ENCODE data around the gene CAMTA1. TPM values are rescaled to one million over a fixed set of nuclear protein-coding genes. Genes with fewer than 3 reads are reported as not detected.

The CAMTA1 gene
- total and polyA plus RNA-seq, 2 experiments from 2014 or later: 89.0 to 145 TPM

DNA sequence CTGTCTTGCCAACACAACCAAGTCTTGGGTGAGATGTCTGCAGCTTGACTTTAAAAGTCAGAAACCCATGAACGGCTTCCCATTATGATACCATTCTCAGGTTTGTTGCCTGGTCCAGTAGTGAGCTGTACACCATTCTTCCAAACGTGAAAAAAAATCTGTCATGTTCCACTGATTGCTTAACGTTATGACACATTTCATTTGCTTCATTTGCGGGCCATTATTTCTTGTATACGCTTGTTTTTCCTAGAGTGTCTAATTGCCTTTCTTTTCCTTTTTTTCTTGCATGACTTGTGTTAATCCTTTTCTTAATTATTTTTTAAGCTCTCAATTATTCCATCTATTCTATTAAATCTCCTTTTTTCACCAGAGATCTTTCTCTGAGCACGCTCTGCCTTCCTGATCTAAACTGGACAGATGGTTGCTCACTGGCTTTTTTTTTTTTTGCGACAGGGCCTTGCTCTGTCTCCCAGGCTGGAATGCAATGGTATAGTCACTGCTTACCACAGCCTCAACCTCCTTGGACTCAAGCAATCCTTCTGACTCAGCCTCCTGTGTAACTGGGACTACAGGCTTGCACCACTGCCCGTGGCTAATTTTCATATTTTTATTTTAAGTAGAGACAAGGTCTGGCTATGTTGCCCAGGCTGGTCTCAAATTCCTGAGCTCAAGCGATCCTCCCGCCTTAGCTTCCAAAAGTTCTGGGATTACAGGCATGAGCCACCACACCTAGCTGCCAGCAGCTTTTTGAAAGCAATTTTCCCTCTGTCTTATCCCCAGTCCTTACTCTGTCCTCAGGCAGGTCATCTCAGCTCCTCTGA is 31.7 kb upstream of the CAMTA1 start:
- Histone ChIP-seq H3K9me3 (ENCODE audit: low read depth) (no peaks in the 10 kb centered on the region), H3K27me3 (peaks cover 5% of the 10 kb centered on the region), H3K36me3 (replicated peaks; ENCODE audit: insufficient read depth, low read depth) (no peaks in the 10 kb centered on the region), H3K9me2 (replicated peaks; ENCODE audit: insufficient read depth) (no peaks in the 10 kb centered on the region), H3K4me3 (no peak overlapping the region), H3K4me1 (ENCODE audit: insufficient read depth) (no peaks in the 10 kb centered on the region), H3K4me2 (no peak overlapping the region), H2AFZ (no peak overlapping the region), H3K79me2 (no peaks in the 10 kb centered on the region), H3K27ac (no peak overlapping the region), H4K20me1 (ENCODE audit: insufficient read depth, poor library complexity, severe bottlenecking) (no peaks in the 10 kb centered on the region)
- WGBS (ENCODE audit: low lambda C conversion rate, missing lambda C conversion rate): 91% methylated on average over 10 of the region's 10 CpGs
- no peak for DNase-seq (ENCODE audit: low spot score)
- no peak for TF ChIP-seq EZH2 (IDR thresholded peaks at IDR 0.05; ENCODE audit: borderline replicate concordance)
- no peak for TF ChIP-seq EZH2phosphoT487 (IDR thresholded peaks at IDR 0.05; ENCODE audit: low read depth, severe bottlenecking, unreplicated experiment)
- TF ChIP-seq, protein P1, sequence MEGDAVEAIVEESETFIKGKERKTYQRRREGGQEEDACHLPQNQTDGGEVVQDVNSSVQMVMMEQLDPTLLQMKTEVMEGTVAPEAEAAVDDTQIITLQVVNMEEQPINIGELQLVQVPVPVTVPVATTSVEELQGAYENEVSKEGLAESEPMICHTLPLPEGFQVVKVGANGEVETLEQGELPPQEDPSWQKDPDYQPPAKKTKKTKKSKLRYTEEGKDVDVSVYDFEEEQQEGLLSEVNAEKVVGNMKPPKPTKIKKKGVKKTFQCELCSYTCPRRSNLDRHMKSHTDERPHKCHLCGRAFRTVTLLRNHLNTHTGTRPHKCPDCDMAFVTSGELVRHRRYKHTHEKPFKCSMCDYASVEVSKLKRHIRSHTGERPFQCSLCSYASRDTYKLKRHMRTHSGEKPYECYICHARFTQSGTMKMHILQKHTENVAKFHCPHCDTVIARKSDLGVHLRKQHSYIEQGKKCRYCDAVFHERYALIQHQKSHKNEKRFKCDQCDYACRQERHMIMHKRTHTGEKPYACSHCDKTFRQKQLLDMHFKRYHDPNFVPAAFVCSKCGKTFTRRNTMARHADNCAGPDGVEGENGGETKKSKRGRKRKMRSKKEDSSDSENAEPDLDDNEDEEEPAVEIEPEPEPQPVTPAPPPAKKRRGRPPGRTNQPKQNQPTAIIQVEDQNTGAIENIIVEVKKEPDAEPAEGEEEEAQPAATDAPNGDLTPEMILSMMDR (IDR thresholded peaks at IDR 0.05; ENCODE audit: poor library complexity): no peak

DNA sequence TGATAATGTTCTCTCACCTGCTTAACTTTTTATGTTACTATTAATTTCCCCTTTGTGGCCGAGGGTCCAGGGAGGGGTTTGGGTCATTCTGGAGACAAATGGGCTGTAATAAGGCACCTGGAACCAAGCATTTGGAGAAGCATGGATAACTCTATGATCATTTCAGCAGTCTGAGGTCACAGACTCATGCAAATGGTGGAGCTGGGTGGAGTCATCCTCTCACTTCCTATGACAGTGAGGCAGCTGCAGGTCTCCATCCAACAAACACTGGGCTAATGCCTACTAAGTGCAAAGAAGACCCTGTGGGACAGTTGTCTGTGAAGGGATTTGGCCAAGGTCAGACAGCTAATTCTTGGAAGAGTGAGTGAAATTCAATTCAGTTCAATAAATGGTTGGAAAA is 28.8 kb upstream of the CAMTA1 start:
- no peak overlapping the region for H3K4me3 ChIP-seq
- H3K36me3 ChIP-seq (replicated peaks; ENCODE audit: insufficient read depth, low read depth): no peaks in the 10 kb centered on the region
- no peak overlapping the region for H2AFZ ChIP-seq
- H3K4me2 ChIP-seq: no peak overlapping the region
- H3K27ac ChIP-seq: no peak overlapping the region
- no peak for DNase-seq (ENCODE audit: low spot score)
- no peak for TF ChIP-seq EZH2 (IDR thresholded peaks at IDR 0.05; ENCODE audit: borderline replicate concordance)
- TF ChIP-seq, protein P1 (IDR thresholded peaks at IDR 0.05; ENCODE audit: poor library complexity): no peak
- no peak for TF ChIP-seq EZH2phosphoT487 (IDR thresholded peaks at IDR 0.05; ENCODE audit: low read depth, severe bottlenecking, unreplicated experiment)
- H3K9me3 ChIP-seq (ENCODE audit: low read depth): no peaks in the 10 kb centered on the region
- no peaks in the 10 kb centered on the region for H3K79me2 ChIP-seq
- H3K27me3 ChIP-seq: no peaks in the 10 kb centered on the region
- no peaks in the 10 kb centered on the region for H3K9me2 ChIP-seq (replicated peaks; ENCODE audit: insufficient read depth)
- no peaks in the 10 kb centered on the region for H3K4me1 ChIP-seq (ENCODE audit: insufficient read depth)
- WGBS (ENCODE audit: low lambda C conversion rate, missing lambda C conversion rate): 77% methylated on average over 1 of the region's 1 CpG
- no peaks in the 10 kb centered on the region for H4K20me1 ChIP-seq (ENCODE audit: insufficient read depth, poor library complexity, severe bottlenecking)

GRCh38 chr1:6757719-6758435 is 27.4 kb upstream of the CAMTA1 start:
- Histone ChIP-seq H2AFZ (no peak overlapping the region), H3K27ac (no peak overlapping the region), H3K79me2 (no peaks in the 10 kb centered on the region), H3K4me2 (no peak overlapping the region), H4K20me1 (ENCODE audit: insufficient read depth, poor library complexity, severe bottlenecking) (no peaks in the 10 kb centered on the region), H3K27me3 (no peaks in the 10 kb centered on the region), H3K36me3 (replicated peaks; ENCODE audit: insufficient read depth, low read depth) (no peaks in the 10 kb centered on the region), H3K4me1 (ENCODE audit: insufficient read depth) (no peaks in the 10 kb centered on the region), H3K9me3 (ENCODE audit: low read depth) (no peaks in the 10 kb centered on the region), H3K4me3 (no peak overlapping the region), H3K9me2 (replicated peaks; ENCODE audit: insufficient read depth) (no peaks in the 10 kb centered on the region)
- WGBS (ENCODE audit: low lambda C conversion rate, missing lambda C conversion rate): 84% methylated on average over 25 of the region's 25 CpGs
- no peak for DNase-seq (ENCODE audit: low spot score)
- TF ChIP-seq EZH2phosphoT487 (IDR thresholded peaks at IDR 0.05; ENCODE audit: low read depth, severe bottlenecking, unreplicated experiment): no peak
- TF ChIP-seq, protein P1 (IDR thresholded peaks at IDR 0.05; ENCODE audit: poor library complexity): no peak
- no peak for TF ChIP-seq EZH2 (IDR thresholded peaks at IDR 0.05; ENCODE audit: borderline replicate concordance)

Measured in hepatocyte (in vitro differentiated cells).